HG03469 (cell line): ENCODE data around the gene LYPLAL1.
"Not testable (repeated sequence)": the region's sequence is repeated elsewhere in the genome, so short reads cannot be mapped to it uniquely, and the experiment has no call there.

ENCODE experiments used
- ATAC-seq: cut with Tn5 transposase; IDR thresholded peaks from one replicate; pipeline ENCODE4 v1.9.1; 2021; ENCODE audit warnings: mild to moderate bottlenecking, moderate library complexity, moderate number of reproducible peaks; ENCODE audit not compliant: unreplicated experiment

The LYPLAL1 gene

DNA sequence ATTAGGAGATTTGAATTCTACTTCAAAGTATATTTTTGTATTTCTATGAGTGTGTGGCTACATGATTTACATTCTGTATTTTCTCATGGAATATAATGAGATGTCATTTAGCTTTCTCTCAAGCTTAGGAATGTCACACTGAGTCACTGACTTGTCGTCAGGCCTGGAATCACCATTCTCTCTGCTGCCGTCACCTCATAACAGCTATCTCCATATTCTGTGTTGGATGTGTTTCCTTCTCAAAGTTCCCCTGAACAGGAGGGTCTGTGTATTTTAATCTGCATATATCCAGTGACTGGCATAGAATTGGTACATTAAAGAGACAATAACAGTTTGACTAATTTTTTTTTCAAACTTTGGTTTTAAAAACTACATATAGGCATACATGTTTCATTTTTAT is 35.9 kb downstream of the LYPLAL1 start:
- ATAC-seq: no peak

DNA sequence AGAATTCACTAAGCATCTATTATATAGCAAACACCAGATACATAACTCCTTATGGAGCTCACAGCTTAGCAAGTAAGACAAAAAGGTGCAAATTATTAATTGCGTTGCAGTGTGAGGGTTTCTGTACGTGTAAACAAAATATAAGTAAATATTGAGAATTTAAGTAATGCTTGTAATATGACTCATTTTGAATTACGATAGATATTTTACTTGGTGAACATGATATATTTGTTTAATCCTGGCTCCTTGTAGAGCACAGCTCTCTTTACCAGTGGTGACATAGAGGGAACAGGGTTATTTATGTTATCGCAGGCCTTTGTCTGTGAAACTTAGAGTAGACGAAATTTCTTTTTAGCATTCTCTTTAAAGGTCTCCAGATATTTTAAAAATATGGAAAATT is 36.4 kb downstream of the LYPLAL1 start:
- no peak for ATAC-seq

DNA sequence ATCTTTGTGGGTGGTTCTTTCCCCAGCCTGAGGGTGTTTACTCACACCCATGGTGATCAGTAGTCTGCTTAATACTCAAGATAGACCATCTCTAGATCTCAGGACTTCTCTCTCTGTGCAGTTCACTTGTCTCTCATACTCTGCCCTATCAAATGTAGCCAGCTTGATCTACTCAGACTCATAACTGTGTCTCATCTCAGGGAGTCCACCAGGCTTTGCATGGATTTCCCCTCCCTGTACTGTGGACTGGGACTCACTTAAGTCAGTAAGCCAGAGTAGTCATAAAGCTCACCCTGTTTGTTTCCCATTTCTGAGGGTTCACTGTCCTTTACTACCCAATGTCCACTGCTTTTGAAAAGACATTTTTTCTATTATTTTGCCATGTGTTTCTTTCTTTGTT is 41.8 kb downstream of the LYPLAL1 start:
- ATAC-seq: no peak

DNA sequence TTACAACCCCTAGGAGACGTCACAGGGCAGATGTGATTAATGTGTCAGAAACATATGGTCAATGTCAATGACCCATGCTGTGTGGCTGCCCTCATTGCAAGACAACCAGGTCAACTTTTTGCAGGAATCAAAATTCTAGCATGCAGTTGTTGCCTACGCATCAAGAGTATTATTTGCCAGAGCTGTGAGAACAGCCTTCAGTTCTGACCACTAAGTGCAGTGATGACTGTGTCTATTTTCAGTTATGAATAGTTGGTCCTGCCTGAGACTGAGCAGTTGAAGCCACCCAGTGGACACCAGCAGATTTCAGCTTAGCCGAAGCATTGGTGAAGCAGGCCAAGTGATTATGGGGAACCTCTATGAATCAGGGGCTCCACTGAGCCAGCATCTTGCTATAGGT is 47.3 kb downstream of the LYPLAL1 start:
- peak; percentile 91 for ATAC-seq

DNA sequence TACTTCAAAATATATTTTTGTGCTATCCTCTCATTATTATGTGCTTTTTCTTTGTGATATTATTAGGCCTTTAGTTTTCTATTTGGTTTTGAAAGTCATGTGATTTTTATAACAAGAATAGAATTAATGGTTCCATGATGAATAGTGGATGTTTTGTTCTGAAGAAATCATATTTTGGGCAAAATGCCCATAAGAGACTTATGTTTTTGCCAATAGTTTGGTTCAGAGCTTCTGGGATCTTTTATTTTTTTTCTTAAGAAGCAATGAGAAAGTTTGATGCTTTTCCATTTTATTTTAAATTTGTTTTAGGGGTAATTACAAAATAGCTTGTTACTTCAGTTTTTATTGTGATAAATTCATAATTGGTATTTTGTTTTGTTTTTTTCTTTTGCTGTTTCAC is 49.8 kb downstream of the LYPLAL1 start:
- no peak for ATAC-seq

DNA sequence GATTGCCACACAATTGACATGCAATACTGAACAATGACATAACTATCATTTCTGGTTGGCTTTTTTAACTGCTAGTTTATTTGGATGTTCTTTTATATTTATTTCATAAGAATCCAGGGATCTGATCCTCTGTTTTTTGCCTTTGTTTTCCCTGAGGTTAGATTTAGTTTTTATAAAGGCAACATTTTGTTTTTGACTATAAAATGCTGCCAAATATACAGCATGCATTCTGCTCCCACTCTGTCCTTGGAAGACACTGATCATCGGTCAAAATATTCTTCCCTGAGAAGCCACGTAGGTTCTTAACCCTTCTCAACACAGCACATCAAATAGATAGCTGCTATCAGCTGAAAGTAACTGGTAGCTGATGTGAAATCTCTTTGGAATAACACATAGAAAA is 52.5 kb downstream of the LYPLAL1 start:
- ATAC-seq: no peak

DNA sequence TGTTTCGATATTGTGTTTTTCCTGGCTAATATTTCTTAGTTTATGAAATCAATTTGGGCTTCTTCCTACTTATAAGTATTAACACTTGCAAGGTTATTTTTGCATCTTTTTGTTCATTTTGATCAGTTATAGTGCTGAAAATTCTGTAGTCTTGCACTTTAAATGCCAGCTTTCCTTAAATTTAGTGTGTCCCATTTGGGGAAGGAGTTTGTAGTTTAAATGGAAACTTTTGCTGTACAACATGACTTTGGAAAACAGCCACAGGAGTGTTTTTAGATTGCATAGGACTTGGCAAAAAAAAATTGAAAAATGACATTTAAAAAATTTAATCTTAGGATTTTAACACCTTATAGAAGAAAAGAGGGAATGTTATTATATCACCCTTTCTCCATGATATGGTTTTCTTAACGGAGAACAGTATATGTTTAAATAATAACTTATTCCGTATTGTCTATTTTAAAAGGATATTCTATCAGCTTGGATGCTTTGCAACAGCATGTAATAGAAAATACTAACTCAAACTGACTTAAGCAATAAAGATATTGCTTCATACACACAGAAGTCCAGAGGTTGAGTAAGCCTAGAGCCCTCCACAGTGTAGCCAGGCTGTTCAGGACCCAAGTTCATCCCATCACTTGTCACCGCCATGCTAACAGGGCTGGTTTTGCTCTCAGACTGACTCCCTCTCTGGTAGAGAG is 53.8 kb downstream of the LYPLAL1 start:
- ATAC-seq: no peak

DNA sequence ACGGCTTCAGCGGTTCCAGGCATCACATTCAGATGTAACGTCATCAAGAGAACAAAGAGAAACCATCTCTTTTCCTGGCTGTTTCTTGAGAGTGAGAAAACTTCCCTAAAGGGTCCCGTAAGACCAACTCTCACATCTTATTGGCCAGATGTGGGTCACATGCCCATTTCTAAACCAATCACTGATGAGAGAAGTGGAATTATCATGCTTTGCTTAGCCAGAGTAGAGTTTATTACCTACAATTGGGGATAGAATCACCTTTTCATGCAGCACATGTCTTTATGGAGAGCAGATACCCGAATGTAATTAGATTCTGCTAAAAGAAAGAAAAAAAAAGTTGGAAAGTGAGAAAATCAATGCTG is 54.4 kb downstream of the LYPLAL1 start:
- no peak for ATAC-seq

DNA sequence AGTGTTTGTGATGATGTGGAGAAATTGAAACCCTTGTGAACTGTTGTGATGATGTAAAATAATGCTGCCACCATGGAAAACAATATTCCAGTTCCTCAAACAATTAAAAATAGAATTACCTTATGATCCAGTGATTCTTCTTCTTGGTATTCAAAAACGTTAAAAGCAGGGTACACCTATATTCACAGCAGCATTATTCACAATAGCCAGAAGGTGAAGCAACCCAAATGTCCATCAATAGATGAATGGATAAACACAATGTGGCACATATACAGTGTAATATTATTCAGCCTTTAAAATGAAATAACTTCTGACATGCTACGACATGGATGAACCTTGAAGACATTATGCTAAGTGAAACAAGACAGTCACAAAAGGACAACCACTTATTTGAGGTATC is 59.2 kb downstream of the LYPLAL1 start:
- ATAC-seq: no peak

DNA sequence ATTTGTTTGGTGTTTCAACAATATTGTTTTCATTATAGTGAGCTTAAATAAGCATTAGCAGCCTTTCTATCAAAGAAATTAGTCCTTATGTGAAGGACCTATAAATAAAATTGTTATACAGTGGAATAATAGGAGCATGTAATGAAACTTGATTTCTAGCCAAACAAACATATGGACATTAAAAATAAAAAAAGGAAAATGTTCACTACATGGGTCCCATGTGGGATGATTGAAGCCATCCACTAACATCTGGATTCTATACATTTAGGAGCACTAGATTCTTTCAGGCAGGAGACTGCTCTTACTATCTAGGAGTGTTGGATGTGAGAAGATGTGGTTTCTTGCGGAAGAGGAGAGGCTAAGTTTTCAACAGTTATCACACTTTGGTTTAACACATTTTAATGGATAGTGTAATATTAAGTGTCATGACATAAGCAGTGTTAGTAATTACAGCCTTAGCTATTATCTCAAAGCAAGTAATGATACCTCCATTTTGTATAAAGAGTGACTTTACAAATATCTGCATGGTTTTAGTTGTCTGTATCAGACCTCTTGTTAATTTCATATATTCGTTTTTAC is 62.3 kb downstream of the LYPLAL1 start:
- no peak for ATAC-seq

DNA sequence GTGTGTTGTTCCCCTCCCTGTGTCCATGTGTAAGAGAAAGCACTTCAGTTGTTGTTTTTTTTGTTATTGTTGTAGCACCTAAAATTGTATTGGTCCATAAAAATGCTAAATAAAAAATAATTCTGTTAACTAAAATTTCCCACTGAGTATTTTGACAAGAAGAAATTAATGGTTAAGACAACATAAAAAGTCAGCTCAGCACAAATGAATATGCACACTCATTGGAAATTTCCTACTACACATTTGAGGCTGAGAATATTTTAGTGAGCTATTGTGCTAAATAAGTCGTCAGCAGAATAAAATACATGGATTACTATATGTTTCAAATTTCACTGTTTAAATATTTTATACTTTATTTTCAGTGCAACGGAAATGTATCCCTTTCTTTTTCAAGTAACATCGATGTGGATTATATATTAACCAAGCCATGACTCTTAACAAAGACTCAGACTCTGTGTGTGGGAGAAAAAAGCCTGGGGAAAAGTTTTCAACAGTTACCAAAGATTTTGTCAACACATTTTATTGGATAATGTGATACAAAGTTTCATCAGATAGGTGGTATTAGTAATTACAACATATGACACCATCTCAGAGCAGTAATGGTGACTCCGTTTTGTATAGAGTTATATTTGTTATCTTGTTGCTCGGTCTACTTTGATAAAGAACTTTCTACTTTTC is 63.4 kb downstream of the LYPLAL1 start:
- no peak for ATAC-seq

DNA sequence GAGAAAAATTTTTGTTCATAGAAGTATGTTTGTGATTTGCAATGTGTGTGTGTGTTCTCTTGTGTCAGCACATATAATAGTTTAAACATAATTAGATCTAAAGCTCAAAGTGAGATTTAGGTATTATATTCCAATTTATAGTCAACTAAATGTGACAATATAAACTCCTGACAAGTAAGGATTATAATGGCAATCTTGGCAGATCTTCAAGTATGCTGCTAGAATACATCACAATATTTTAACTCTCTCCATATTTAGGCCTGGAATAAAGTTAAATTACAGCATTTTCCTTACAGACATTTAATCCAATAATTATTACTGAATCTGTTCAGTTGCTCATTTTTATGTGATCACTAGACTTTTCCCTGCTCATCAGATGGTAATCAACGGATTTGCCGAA is 65.8 kb downstream of the LYPLAL1 start:
- ATAC-seq: no peak

DNA sequence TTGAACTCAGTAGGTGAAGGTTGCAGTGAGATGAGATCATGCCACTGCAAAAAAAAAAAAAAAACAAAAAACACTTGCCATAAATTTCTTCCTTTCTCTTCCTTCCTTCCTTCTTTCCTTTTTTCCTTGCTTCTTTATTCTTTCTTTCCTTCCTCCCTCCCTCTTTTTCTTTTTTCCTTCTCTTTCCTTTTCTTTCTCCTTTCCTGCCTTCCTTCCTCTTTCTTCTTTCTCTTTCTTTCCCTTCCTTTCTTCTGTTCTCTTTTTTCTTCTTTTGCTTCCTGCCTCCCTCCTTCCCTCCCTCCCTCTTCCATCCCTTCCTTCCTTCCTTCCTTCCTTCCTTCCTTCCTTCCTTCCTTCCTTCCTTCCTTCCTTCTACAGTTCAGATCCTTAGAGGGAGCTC is 71.2 kb downstream of the LYPLAL1 start:
- ATAC-seq: no peak

DNA sequence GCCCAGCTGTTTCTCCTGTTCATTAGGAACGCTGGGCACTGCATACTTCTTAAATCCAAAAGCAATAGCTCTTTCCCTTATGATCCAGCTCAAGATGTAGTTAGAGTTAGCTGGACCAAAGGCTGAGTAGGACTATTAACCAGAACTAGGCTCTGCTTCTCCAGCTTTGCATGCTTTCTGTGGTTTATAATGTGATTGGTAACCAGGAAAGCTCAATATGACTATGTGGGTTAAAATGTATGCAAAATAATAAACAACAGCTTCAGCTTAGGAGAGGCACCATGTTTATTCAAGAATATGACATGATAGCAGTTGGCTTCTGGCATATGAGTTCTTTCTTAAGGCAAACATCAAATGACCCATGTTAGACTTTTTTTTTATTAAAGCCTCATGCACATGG is 73.8 kb downstream of the LYPLAL1 start:
- no peak for ATAC-seq

DNA sequence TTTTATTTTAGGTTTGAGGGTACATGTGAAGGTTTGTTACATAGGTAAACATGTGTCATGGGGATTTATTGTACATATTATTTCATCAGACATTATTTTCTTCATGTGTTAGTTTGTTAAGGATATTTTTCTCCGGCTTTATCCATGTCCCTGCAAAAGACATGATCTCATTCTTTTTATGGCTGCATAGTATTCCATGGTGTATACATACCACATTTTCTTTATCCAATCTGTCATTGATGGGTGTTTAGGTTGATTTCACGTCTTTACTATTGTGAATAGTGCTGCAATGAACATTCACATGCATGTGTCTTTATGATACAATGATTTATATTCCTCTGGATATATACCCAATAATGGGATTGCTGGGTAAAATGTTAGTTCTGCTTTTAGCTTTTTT is 76.8 kb downstream of the LYPLAL1 start:
- not testable (repeated sequence) for ATAC-seq

DNA sequence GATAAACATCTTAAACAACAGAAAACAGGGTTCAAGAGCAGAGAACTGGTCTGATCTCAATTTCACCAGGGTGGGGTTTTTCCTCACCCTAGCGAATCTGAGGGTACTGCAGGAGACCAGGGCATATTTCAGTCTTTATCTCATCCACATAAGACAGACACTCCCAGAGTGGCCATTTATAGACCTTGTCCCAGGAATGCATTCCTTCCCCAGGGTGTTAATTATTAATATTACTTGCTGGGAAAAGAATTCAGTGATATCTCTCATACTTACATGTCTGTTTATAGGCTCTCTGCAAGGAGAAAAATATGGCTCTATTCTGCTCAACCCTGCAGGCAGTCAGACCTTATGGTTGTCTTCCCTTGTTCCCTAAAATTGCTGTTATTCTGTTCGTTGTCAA is 84.1 kb downstream of the LYPLAL1 start:
- ATAC-seq: no peak

DNA sequence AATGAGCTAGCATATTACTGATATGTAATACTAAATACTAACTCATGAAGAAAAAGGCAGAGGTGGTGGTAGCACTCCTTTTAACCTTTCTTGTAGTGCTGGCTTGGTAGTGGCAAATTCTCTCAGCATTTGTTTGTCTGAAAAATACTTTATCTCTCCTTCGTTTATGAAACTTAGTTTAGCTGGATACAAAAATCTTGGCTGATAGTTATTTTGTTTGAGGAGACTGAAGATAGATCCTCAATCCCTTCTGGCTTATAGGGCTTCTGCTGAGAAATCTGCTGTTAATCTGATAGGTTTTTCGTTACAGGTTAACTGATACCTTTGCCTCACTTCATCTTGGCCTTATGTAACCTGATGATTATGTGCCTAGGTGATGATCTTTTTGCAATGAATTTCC is 87.8 kb downstream of the LYPLAL1 start:
- ATAC-seq: no peak
